H1 (cell line): ENCODE data around the gene FAM170A. TPM values are rescaled to one million over a fixed set of nuclear protein-coding genes. Genes with fewer than 3 reads are reported as not detected.

ENCODE experiments used
- CTCF ChIA-PET: fragments of 300-600 bp; sonication (Branson Sonifier 250); formaldehyde crosslinking; loops from one replicate; lab custom pipeline; 2021; ENCODE audit not compliant: partially characterized antibody; lab: Charles Lee
- POLR2A ChIA-PET: fragments of 300-600 bp; sonication (Branson Sonifier 250); formaldehyde crosslinking; loops from one replicate; lab custom pipeline; 2021; ENCODE audit warnings: inconsistent platforms; ENCODE audit not compliant: partially characterized antibody; lab: Charles Lee
- DNase-seq, 2 experiments: peaks; one replicate each; pipeline versions ENCODE4 v3.0.0 to v3.0.0-alpha.2; 2010 to 2022; ENCODE audit warnings: low spot score in 2 of 2, low read depth in 1 of 2, mixed read lengths in 1 of 2
- FAIRE-seq: peaks from 2 replicates; lab custom pipeline; 2011; peaks lifted over from hg19 to GRCh38; lab: Jason Lieb, UNC
- H2AFZ ChIP-seq: 2 replicates; pipeline ENCODE4 v1.8.1; 2012; ENCODE audit warnings: low read length, inconsistent platforms
- H2AK5ac ChIP-seq: 2 replicates; pipeline ENCODE4 v1.6.1; 2013; ENCODE audit warnings: low read depth, low read length
- H2BK120ac ChIP-seq: replicated peaks from 2 replicates; pipeline ENCODE3; 2013; ENCODE audit warnings: low read depth, low read length, inconsistent platforms
- H2BK12ac ChIP-seq: 2 replicates; pipeline ENCODE4 v1.6.1; 2013; ENCODE audit warnings: low read depth, low read length
- H2BK15ac ChIP-seq: 2 replicates; pipeline ENCODE4 v1.6.1; 2013; ENCODE audit warnings: low read length
- H2BK20ac ChIP-seq: 2 replicates; pipeline ENCODE4 v1.6.1; 2013; ENCODE audit warnings: low read length
- H2BK5ac ChIP-seq: 2 replicates; pipeline ENCODE4 v1.6.1; 2013; ENCODE audit warnings: low read depth, low read length
- H3K14ac ChIP-seq: 2 replicates; pipeline ENCODE4 v1.6.1; 2013; ENCODE audit warnings: inconsistent platforms; ENCODE audit not compliant: insufficient read length
- H3K18ac ChIP-seq: 2 replicates; pipeline ENCODE4 v1.6.1; 2013; ENCODE audit warnings: low read length; ENCODE audit errors: extremely low read depth
- H3K23ac ChIP-seq: 2 replicates; pipeline ENCODE4 v1.6.1; 2013; ENCODE audit warnings: inconsistent platforms; ENCODE audit not compliant: insufficient read length
- H3K23me2 ChIP-seq: 2 replicates; pipeline ENCODE4 v1.6.1; 2013; ENCODE audit warnings: low read depth, low read length
- H3K27ac ChIP-seq: 2 replicates; pipeline ENCODE4 v1.6.1; 2011; ENCODE audit warnings: low read depth, low read length, inconsistent platforms
- H3K27me3 ChIP-seq, 4 experiments: replicated peaks in 1 of 4; 1 replicate in 1 of 4; 2 replicates in 3 of 4; pipeline versions ENCODE4 v1.6.1 to v1.8.1; 2011 to 2013; ENCODE audit warnings: low read length in 3 of 4, mild to moderate bottlenecking in 3 of 4, inconsistent platforms in 2 of 4, mixed read lengths in 2 of 4, moderate library complexity in 1 of 4; ENCODE audit not compliant: control insufficient read depth in 3 of 4, insufficient read depth in 3 of 4; ENCODE audit errors: extremely low read depth in 1 of 4
- H3K36me3 ChIP-seq, 4 experiments: 2 replicates each; pipeline versions ENCODE4 v1.6.1 to v1.8.1; 2011 to 2013; ENCODE audit warnings: mild to moderate bottlenecking in 4 of 4, low read length in 3 of 4, moderate library complexity in 2 of 4, control low read depth in 1 of 4, inconsistent platforms in 1 of 4; ENCODE audit not compliant: insufficient read depth in 4 of 4, control insufficient read depth in 2 of 4
- H3K4ac ChIP-seq: replicated peaks from 2 replicates; pipeline ENCODE3; 2013; ENCODE audit warnings: low read length, low read depth, mixed read lengths, inconsistent platforms; ENCODE audit not compliant: insufficient read length
- H3K4me1 ChIP-seq, 4 experiments: replicated peaks in 1 of 4; 1 replicate in 1 of 4; 2 replicates in 3 of 4; pipeline versions ENCODE4 v1.6.1 to v1.8.1; 2011 to 2013; ENCODE audit warnings: low read length in 3 of 4, inconsistent platforms in 2 of 4, mixed read lengths in 1 of 4; ENCODE audit not compliant: insufficient read depth in 4 of 4, control insufficient read depth in 3 of 4
- H3K4me2 ChIP-seq, 2 experiments: 2 replicates each; pipeline versions ENCODE4 v1.6.1 to v1.8.1; 2011 to 2013; ENCODE audit warnings: low read depth in 2 of 2, low read length in 2 of 2, control low read depth in 1 of 2, inconsistent platforms in 1 of 2, mild to moderate bottlenecking in 1 of 2; ENCODE audit not compliant: insufficient read depth in 1 of 2
- H3K4me3 ChIP-seq, 4 experiments: fragments of 200-600, 300-600 bp in 1 of 4; sonication (generic), shearing (Covaris generic), sonication (Bioruptor Twin) in 1 of 4; 2 replicates each; pipeline versions ENCODE4 v1.5.1 to v1.8.1; 2011 to 2016; ENCODE audit warnings: low read length in 4 of 4, low read depth in 3 of 4, control low read depth in 2 of 4, inconsistent platforms in 2 of 4, mild to moderate bottlenecking in 2 of 4, mixed read lengths in 1 of 4, moderate library complexity in 1 of 4; ENCODE audit not compliant: insufficient read depth in 2 of 4; ENCODE audit errors: extremely low read depth in 1 of 4
- H3K56ac ChIP-seq: replicated peaks from 2 replicates; pipeline ENCODE3; 2013; ENCODE audit warnings: low read depth, mild to moderate bottlenecking, mixed read lengths, low read length, inconsistent platforms; ENCODE audit not compliant: insufficient read length
- H3K79me1 ChIP-seq: 2 replicates; pipeline ENCODE4 v1.6.1; 2013; ENCODE audit warnings: low read depth, low read length, control low read depth
- H3K79me2 ChIP-seq, 2 experiments: 2 replicates each; pipeline versions ENCODE4 v1.6.1 to v1.8.1; 2012 to 2013; ENCODE audit warnings: low read length in 2 of 2, mild to moderate bottlenecking in 2 of 2, inconsistent platforms in 1 of 2; ENCODE audit not compliant: insufficient read depth in 2 of 2, control insufficient read depth in 1 of 2
- H3K9ac ChIP-seq, 4 experiments: replicated peaks in 1 of 4; 1 replicate in 1 of 4; 2 replicates in 3 of 4; pipeline versions ENCODE4 v1.6.1 to v1.8.1; 2011 to 2013; ENCODE audit warnings: low read depth in 3 of 4, low read length in 3 of 4, control low read depth in 2 of 4, mild to moderate bottlenecking in 2 of 4, moderate library complexity in 2 of 4, inconsistent platforms in 1 of 4; ENCODE audit errors: extremely low read depth in 1 of 4
- H3K9me3 ChIP-seq, 2 experiments: 2 replicates each; pipeline versions ENCODE4 v1.6.1 to v1.8.1; 2012 to 2013; ENCODE audit warnings: mild to moderate bottlenecking in 2 of 2, moderate library complexity in 2 of 2, control low read depth in 1 of 2, inconsistent platforms in 1 of 2, low read depth in 1 of 2, low read length in 1 of 2, mixed read lengths in 1 of 2; ENCODE audit not compliant: insufficient read depth in 2 of 2
- H4K20me1 ChIP-seq, 2 experiments: replicated peaks in 1 of 2; 2 replicates each; pipeline versions ENCODE3 to v1.8.1; 2011 to 2013; ENCODE audit warnings: inconsistent platforms in 2 of 2, low read length in 2 of 2, mild to moderate bottlenecking in 1 of 2; ENCODE audit not compliant: insufficient read depth in 2 of 2, control insufficient read depth in 1 of 2
- H4K5ac ChIP-seq: 2 replicates; pipeline ENCODE4 v1.6.1; 2013; ENCODE audit warnings: low read length, low read depth, mixed read lengths, inconsistent platforms; ENCODE audit not compliant: insufficient read length
- H4K8ac ChIP-seq: 2 replicates; pipeline ENCODE4 v1.8.0; 2013; ENCODE audit warnings: mild to moderate bottlenecking, moderate library complexity, low read length, inconsistent platforms; ENCODE audit not compliant: insufficient read depth; ENCODE audit errors: extremely low read depth
- H4K91ac ChIP-seq: replicated peaks from 2 replicates; pipeline ENCODE3; 2013; ENCODE audit warnings: low read length, mixed read lengths, inconsistent platforms; ENCODE audit not compliant: insufficient read length
- BRCA1 ChIP-seq: IDR thresholded peaks from 2 replicates; pipeline ENCODE4 v1.6.1; 2012; ENCODE audit warnings: low read depth, low read length, improper control_type of control experiment
- CBX8 ChIP-seq: fragments of 300-800, 300-1000 bp; sonication (generic); IDR thresholded peaks from 2 replicates; pipeline ENCODE4 v1.7.1; 2016; ENCODE audit warnings: low read depth, low read length, borderline replicate concordance
- CHD2 ChIP-seq: IDR thresholded peaks from 2 replicates; pipeline ENCODE4 v1.6.1; 2012; ENCODE audit warnings: low read length, improper control_type of control experiment
- CTCF ChIP-seq, 3 experiments: IDR thresholded peaks; 1 replicate in 2 of 3; 2 replicates in 1 of 3; pipeline versions ENCODE4 v1.5.1 to v1.6.1; 2011; ENCODE audit warnings: low read length in 3 of 3, mild to moderate bottlenecking in 3 of 3, inconsistent platforms in 2 of 3, low read depth in 1 of 3, moderate library complexity in 1 of 3; ENCODE audit not compliant: insufficient read depth in 1 of 3; ENCODE audit errors: control extremely low read depth in 1 of 3
- GABPA ChIP-seq: IDR thresholded peaks from 2 replicates; pipeline ENCODE4 v1.6.1; 2011; ENCODE audit warnings: mild to moderate bottlenecking, low read length, moderate library complexity, borderline replicate concordance; ENCODE audit not compliant: insufficient read depth
- NRF1 ChIP-seq: IDR thresholded peaks from 2 replicates; pipeline ENCODE4 v1.6.1; 2011; ENCODE audit warnings: mild to moderate bottlenecking, low read depth, low read length, improper control_type of control experiment
- POLR2AphosphoS5 ChIP-seq: IDR thresholded peaks from 2 replicates; pipeline ENCODE4 v1.6.1; 2011; ENCODE audit warnings: low read depth, low read length
- SIN3A ChIP-seq, 2 experiments: IDR thresholded peaks in 1 of 2; conservative IDR thresholded peaks in 1 of 2; 2 replicates each; pipeline ENCODE4 v1.6.1; 2011 to 2012; ENCODE audit warnings: low read length in 2 of 2, improper control_type of control experiment in 1 of 2, low read depth in 1 of 2, mild to moderate bottlenecking in 1 of 2
- SIX5 ChIP-seq: IDR thresholded peaks from 2 replicates; pipeline ENCODE4 v1.6.1; 2011; ENCODE audit warnings: mild to moderate bottlenecking, low read depth, low read length
- TAF7 ChIP-seq: optimal IDR thresholded peaks from 2 replicates; pipeline ENCODE3; 2011; ENCODE audit warnings: low read depth, mild to moderate bottlenecking, inconsistent platforms, low read length, moderate library complexity, borderline replicate concordance
- ZNF274 ChIP-seq: IDR thresholded peaks from 2 replicates; pipeline ENCODE4 v1.7.0; 2012; ENCODE audit warnings: low read length, borderline replicate concordance; ENCODE audit errors: extremely low read depth
- WGBS, 2 experiments: shearing (Covaris generic) in 1 of 2; methylation state at CpG; one replicate each; pipeline versions ENCODE4 v1.1.6 to v1.1.7; 2013 to 2015; ENCODE audit warnings: low lambda C conversion rate in 2 of 2, mixed read lengths in 2 of 2, inconsistent platforms in 1 of 2, low coverage in 1 of 2, missing lambda C conversion rate in 1 of 2; ENCODE audit not compliant: insufficient replicate concordance in 2 of 2, insufficient coverage in 1 of 2, insufficient read length in 1 of 2; ENCODE audit errors: extremely low coverage in 1 of 2, missing lambda C conversion rate in 1 of 2; 5-methylcytosine and 5-hydroxymethylcytosine counted together
- polyA plus RNA-seq, 7 experiments: library from polyadenylated mRNA; depleted of rRNA in 3 of 7; stranded (reverse) in 5 of 7; unstranded in 2 of 7; fragments of >200 nt in 5 of 7; fragments of 200-250 nt in 2 of 7; gene quantifications; 1 replicate in 5 of 7; 2 replicates in 1 of 7; 4 replicates in 1 of 7; pipeline versions ENCODE4 v1.2.1 to v1.2.3, GENCODE V29; 2011 to 2013; ENCODE audit warnings: missing spikeins in 2 of 7, mixed read lengths in 2 of 7
- total RNA-seq: library from RNA; stranded (reverse); fragmentation: NEBNext Ultra II Directional; extraction: Animal tissue kit (Norgen Biotek cat#: 25700); gene quantifications from 2 replicates; pipeline ENCODE4 v1.2.1, GENCODE V29; 2021

FAM170A gene
- total and polyA plus RNA-seq, 2 of the 8 experiments (the other 6 are each of a cell fraction or from before 2014, with no cell fraction given) = not detected

GRCh38 chr5:119597728-119598298 lies 31.5 kb upstream of the FAM170A start:
- H4K8ac ChIP-seq = no peak overlapping the region
- H3K4me3 ChIP-seq = no peak overlapping the region
- H3K9ac ChIP-seq = no peak overlapping the region
- no peaks in the 10 kb centered on the region for H3K79me1 ChIP-seq
- H3K79me2 ChIP-seq = no peaks in the 10 kb centered on the region
- no peaks in the 10 kb centered on the region for H4K20me1 ChIP-seq
- no peak overlapping the region for H4K5ac ChIP-seq
- H2BK120ac ChIP-seq = no peak overlapping the region
- FAIRE-seq = no peak
- no peaks in the 10 kb centered on the region for H3K27me3 ChIP-seq
- H3K4ac ChIP-seq = no peak overlapping the region
- H2BK5ac ChIP-seq = no peak overlapping the region
- no peak overlapping the region for H2BK20ac ChIP-seq
- H3K14ac ChIP-seq = no peak overlapping the region
- POLR2A ChIA-PET = no interaction called here
- no peak overlapping the region for H3K23ac ChIP-seq
- CTCF ChIA-PET = no interaction called here
- no peak overlapping the region for H2AFZ ChIP-seq
- WGBS, 2 experiments = 83% methylated on average over 2 of the region's 2 CpGs; no CpG with 5 or more reads in 1 of the 2 experiments
- no peak for DNase-seq
- no peaks in the 10 kb centered on the region for H3K36me3 ChIP-seq
- H3K9me3 ChIP-seq = peaks cover 5 to 7% of the 10 kb centered on the region in 2 experiments; a peak in 2 of 4 replicates
- no peak overlapping the region for H2BK15ac ChIP-seq
- H2BK12ac ChIP-seq = no peak overlapping the region
- no peak overlapping the region for H3K4me2 ChIP-seq
- no peak overlapping the region for H2AK5ac ChIP-seq
- H3K56ac ChIP-seq = no peak overlapping the region
- H3K18ac ChIP-seq = no peak overlapping the region
- no peak overlapping the region for H4K91ac ChIP-seq
- H3K4me1 ChIP-seq = no peaks in the 10 kb centered on the region
- no peaks in the 10 kb centered on the region for H3K23me2 ChIP-seq
- no peak overlapping the region for H3K27ac ChIP-seq
- TF ChIP-seq GABPA = no peak
- no peak for TF ChIP-seq CBX8
- no peak for TF ChIP-seq NRF1
- TF ChIP-seq POLR2AphosphoS5 = no peak
- no peak for TF ChIP-seq CHD2
- TF ChIP-seq SIN3A (conservative IDR thresholded peaks at IDR 0.05 in 1 of 2, IDR thresholded peaks at IDR 0.05 in 1 of 2; ENCODE audit: low read depth in 1 of 2, low read length in 2 of 2) = no peak
- TF ChIP-seq ZNF274 = no peak
- no peak for TF ChIP-seq TAF7
- no peak for TF ChIP-seq BRCA1
- TF ChIP-seq CTCF (IDR thresholded peaks at IDR 0.05; ENCODE audit: control extremely low read depth in 1 of 3, insufficient read depth in 1 of 3, low read depth in 1 of 3, low read length in 3 of 3) = no peak
- TF ChIP-seq SIX5 = no peak
